ENCODE results near the gene RSRC1.
"Not testable (repeated sequence)": the region's sequence is repeated elsewhere in the genome, so short reads cannot be mapped to it uniquely, and the experiment has no call there.

The RSRC1 gene

DNA sequence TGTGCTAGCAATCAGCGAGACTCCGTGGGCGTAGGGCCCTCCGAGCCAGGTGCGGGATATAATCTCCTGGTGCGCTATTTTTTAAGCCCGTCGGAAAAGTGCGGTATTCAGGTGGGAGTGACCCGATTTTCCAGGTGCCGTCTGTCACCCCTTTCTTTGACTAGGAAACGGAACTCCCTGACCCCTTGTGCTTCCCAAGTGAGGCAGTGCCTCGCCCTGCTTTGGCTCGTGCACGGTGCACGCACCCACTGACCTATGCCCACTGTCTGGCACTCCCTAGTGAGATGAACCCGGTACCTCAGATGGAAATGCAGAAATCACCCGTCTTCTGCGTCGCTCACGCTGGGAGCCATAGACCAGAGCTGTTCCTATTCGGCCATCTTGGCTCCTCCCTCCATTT lies 406.8 kb downstream of the RSRC1 start:
- not testable (repeated sequence) for H3K9ac ChIP-seq (ENCODE audit: low read depth, low read length, poor library complexity); H2BK120ac ChIP-seq (ENCODE audit: low read depth, low read length); H3K4me2 ChIP-seq (ENCODE audit: insufficient read depth, low read length, poor library complexity, severe bottlenecking); H3K4me3 ChIP-seq (ENCODE audit: low read length in 2 of 2); H3K27me3 ChIP-seq (ENCODE audit: control insufficient read depth in 3 of 3, insufficient read depth in 3 of 3, low read depth in 1 of 3, low read length in 3 of 3); H3K4me1 ChIP-seq (ENCODE audit: control insufficient read depth in 2 of 2, insufficient read depth in 1 of 2, low read depth in 1 of 2, low read length in 2 of 2); H3K18ac ChIP-seq (ENCODE audit: low read length); H2BK12ac ChIP-seq (ENCODE audit: low read length); H2AK5ac ChIP-seq (ENCODE audit: low read depth, low read length); DNase-seq (ENCODE audit: low spot score); H3K14ac ChIP-seq (ENCODE audit: low read length); H3K4ac ChIP-seq (ENCODE audit: low read length); H4K8ac ChIP-seq (ENCODE audit: low read depth, low read length); H3K79me1 ChIP-seq (ENCODE audit: low read depth, low read length); H2BK15ac ChIP-seq (ENCODE audit: low read length); H3K9me3 ChIP-seq (replicated peaks in 1 of 2; ENCODE audit: control insufficient read depth in 2 of 2, insufficient read depth in 1 of 2, low read depth in 1 of 2, low read length in 2 of 2); H3K23ac ChIP-seq (ENCODE audit: low read depth, low read length, poor library complexity); H3K27ac ChIP-seq (replicated peaks; ENCODE audit: low read length); H2AFZ ChIP-seq (ENCODE audit: low read length); H4K91ac ChIP-seq (ENCODE audit: low read depth, low read length, poor library complexity); H3K36me3 ChIP-seq (replicated peaks in 1 of 2; ENCODE audit: control insufficient read depth in 2 of 2, insufficient read depth in 2 of 2, low read length in 2 of 2); H2BK5ac ChIP-seq (ENCODE audit: low read length)
- no CpG with 5 or more reads among the region's 22 CpGs for WGBS, 2 donors (ENCODE audit: extremely low coverage in 2 of 2, insufficient read length in 2 of 2, insufficient replicate concordance in 1 of 2)

DNA sequence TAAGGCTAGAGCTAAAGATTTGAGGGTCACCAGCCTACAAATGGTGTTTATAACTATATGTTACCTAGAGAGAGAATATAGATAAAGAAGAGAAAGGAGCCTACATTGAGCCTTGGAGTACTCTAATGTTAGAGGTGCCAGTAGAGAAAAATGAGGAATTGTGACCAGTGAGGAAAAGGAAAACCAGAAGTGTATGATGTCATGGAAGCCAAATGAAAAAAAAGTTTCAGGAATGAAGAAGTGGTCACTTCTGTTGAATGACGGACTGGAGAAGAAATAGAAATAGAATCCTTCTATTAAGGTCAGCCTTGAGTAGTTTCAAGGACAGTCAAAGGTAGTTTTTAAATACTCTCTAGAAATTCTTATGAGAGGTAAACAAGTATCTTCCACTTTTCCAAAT lies 409.9 kb downstream of the RSRC1 start:
- Histone ChIP-seq H3K4me3 (ENCODE audit: low read length in 2 of 2) (no peak overlapping the region), H3K23ac (ENCODE audit: low read depth, low read length, poor library complexity) (no peak overlapping the region), H3K9me3 (replicated peaks in 1 of 2; ENCODE audit: control insufficient read depth in 2 of 2, insufficient read depth in 1 of 2, low read depth in 1 of 2, low read length in 2 of 2) (no peaks in the 10 kb centered on the region), H2BK15ac (ENCODE audit: low read length) (no peak overlapping the region), H3K27ac (replicated peaks; ENCODE audit: low read length) (no peak overlapping the region), H2AFZ (ENCODE audit: low read length) (no peak overlapping the region), H3K4ac (ENCODE audit: low read length) (no peak overlapping the region), H3K9ac (ENCODE audit: low read depth, low read length, poor library complexity) (no peak overlapping the region), H2BK12ac (ENCODE audit: low read length) (no peak overlapping the region), H3K14ac (ENCODE audit: low read length) (no peak overlapping the region), H3K18ac (ENCODE audit: low read length) (no peak overlapping the region), H4K8ac (ENCODE audit: low read depth, low read length) (no peak overlapping the region), H3K4me1 (ENCODE audit: control insufficient read depth in 2 of 2, insufficient read depth in 1 of 2, low read depth in 1 of 2, low read length in 2 of 2) (no peaks in the 10 kb centered on the region), H2AK5ac (ENCODE audit: low read depth, low read length) (no peak overlapping the region), H3K4me2 (ENCODE audit: insufficient read depth, low read length, poor library complexity, severe bottlenecking) (no peak overlapping the region), H4K91ac (ENCODE audit: low read depth, low read length, poor library complexity) (no peak overlapping the region), H3K27me3 (ENCODE audit: control insufficient read depth in 3 of 3, insufficient read depth in 3 of 3, low read depth in 1 of 3, low read length in 3 of 3) (no peaks in the 10 kb centered on the region), H3K79me1 (ENCODE audit: low read depth, low read length) (no peaks in the 10 kb centered on the region), H2BK120ac (ENCODE audit: low read depth, low read length) (no peak overlapping the region), H3K36me3 (replicated peaks in 1 of 2; ENCODE audit: control insufficient read depth in 2 of 2, insufficient read depth in 2 of 2, low read length in 2 of 2) (no peaks in the 10 kb centered on the region), H2BK5ac (ENCODE audit: low read length) (no peak overlapping the region)
- no peak for DNase-seq (ENCODE audit: low spot score)
- WGBS, 2 donors (ENCODE audit: extremely low coverage in 2 of 2, insufficient read length in 2 of 2, insufficient replicate concordance in 1 of 2): no CpG with 5 or more reads among the region's 1 CpG

DNA sequence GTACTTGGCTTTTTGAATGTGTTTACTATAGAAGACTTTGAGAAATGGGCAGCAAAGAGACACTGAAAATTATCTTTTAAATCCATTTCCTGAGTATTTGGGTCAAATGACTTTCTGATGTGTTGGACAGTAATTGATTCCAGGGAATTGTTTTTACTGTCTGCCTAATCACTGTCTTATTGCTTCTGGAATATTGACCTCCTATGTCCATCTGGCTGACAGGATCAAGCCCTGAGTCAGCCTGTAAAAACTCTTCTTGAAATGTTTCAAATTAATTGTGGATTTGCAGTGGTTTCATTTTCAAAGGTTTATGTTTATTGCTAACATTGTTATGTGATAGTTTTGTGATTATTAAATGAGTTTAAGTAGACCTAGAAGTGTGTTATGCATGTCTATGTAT lies 410.5 kb downstream of the RSRC1 start:
- Histone ChIP-seq H2BK5ac (ENCODE audit: low read length) (no peak overlapping the region), H3K9me3 (replicated peaks in 1 of 2; ENCODE audit: control insufficient read depth in 2 of 2, insufficient read depth in 1 of 2, low read depth in 1 of 2, low read length in 2 of 2) (no peaks in the 10 kb centered on the region), H4K91ac (ENCODE audit: low read depth, low read length, poor library complexity) (no peak overlapping the region), H3K79me1 (ENCODE audit: low read depth, low read length) (no peaks in the 10 kb centered on the region), H2BK15ac (ENCODE audit: low read length) (no peak overlapping the region), H2AK5ac (ENCODE audit: low read depth, low read length) (no peak overlapping the region), H3K4me1 (ENCODE audit: control insufficient read depth in 2 of 2, insufficient read depth in 1 of 2, low read depth in 1 of 2, low read length in 2 of 2) (no peaks in the 10 kb centered on the region), H3K4me2 (ENCODE audit: insufficient read depth, low read length, poor library complexity, severe bottlenecking) (no peak overlapping the region), H3K4me3 (ENCODE audit: low read length in 2 of 2) (no peak overlapping the region), H3K9ac (ENCODE audit: low read depth, low read length, poor library complexity) (no peak overlapping the region), H3K14ac (ENCODE audit: low read length) (no peak overlapping the region), H2BK12ac (ENCODE audit: low read length) (no peak overlapping the region), H3K18ac (ENCODE audit: low read length) (no peak overlapping the region), H3K27ac (replicated peaks; ENCODE audit: low read length) (no peak overlapping the region), H3K4ac (ENCODE audit: low read length) (no peak overlapping the region), H3K23ac (ENCODE audit: low read depth, low read length, poor library complexity) (no peak overlapping the region), H4K8ac (ENCODE audit: low read depth, low read length) (no peak overlapping the region), H2AFZ (ENCODE audit: low read length) (no peak overlapping the region), H3K36me3 (replicated peaks in 1 of 2; ENCODE audit: control insufficient read depth in 2 of 2, insufficient read depth in 2 of 2, low read length in 2 of 2) (no peaks in the 10 kb centered on the region), H2BK120ac (ENCODE audit: low read depth, low read length) (no peak overlapping the region), H3K27me3 (ENCODE audit: control insufficient read depth in 3 of 3, insufficient read depth in 3 of 3, low read depth in 1 of 3, low read length in 3 of 3) (no peaks in the 10 kb centered on the region)
- no peak for DNase-seq (ENCODE audit: low spot score)

DNA sequence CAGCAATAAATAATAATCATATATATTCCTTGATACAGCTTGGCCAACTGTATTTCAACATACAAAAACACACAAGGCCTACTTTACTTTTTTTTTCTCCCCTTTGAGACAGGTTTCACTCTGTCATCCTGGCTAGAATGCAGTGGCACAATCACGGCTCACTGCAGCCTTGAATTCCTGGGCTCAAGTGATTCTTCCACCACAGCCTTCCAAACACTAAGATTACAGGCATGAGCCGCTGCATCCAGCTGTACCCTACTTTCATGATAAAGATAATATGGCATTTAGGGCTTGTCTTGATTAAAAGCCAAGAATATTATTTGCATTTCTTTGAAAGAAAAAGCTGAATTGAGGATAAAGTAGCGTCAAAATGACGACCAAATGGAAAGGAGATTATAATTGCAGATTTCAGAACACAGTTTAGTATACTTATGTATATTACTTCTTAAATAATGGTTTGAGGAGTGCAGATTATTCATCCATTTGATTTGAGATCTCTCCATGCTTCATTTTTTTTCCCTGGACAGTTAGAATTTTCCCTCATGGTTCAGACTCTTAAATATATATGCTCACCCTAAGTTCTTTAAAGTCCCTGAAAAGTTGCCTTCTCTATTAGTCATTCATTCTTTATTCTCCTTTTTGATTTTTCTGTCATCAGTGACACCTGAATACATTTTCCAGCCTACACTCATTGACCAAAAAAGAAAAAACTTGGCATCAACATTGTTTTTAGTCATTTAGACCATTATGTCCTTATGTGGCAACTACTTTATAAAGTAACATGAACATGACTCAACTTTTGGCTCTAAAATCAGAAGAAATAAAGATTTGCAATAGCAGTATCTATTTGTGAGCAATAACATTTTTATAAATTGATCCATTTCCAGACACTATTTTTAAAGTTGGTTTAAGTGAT lies 412.6 kb downstream of the RSRC1 start:
- no peaks in the 10 kb centered on the region for H3K36me3 ChIP-seq (replicated peaks in 1 of 2; ENCODE audit: control insufficient read depth in 2 of 2, insufficient read depth in 2 of 2, low read length in 2 of 2)

More for the DNA sequence above, 412.6 kb downstream of the RSRC1 start:
- no peak overlapping the region for H3K14ac ChIP-seq (ENCODE audit: low read length)
- no peak overlapping the region for H2BK5ac ChIP-seq (ENCODE audit: low read length)
- H4K91ac ChIP-seq (ENCODE audit: low read depth, low read length, poor library complexity): no peak overlapping the region
- no peak overlapping the region for H4K8ac ChIP-seq (ENCODE audit: low read depth, low read length)
- no peaks in the 10 kb centered on the region for H3K4me1 ChIP-seq (ENCODE audit: control insufficient read depth in 2 of 2, insufficient read depth in 1 of 2, low read depth in 1 of 2, low read length in 2 of 2)
- H2BK120ac ChIP-seq (ENCODE audit: low read depth, low read length): no peak overlapping the region
- H3K18ac ChIP-seq (ENCODE audit: low read length): no peak overlapping the region
- H2BK12ac ChIP-seq (ENCODE audit: low read length): no peak overlapping the region
- no peaks in the 10 kb centered on the region for H3K79me1 ChIP-seq (ENCODE audit: low read depth, low read length)
- no peak overlapping the region for H3K4me2 ChIP-seq (ENCODE audit: insufficient read depth, low read length, poor library complexity, severe bottlenecking)
- H3K23ac ChIP-seq (ENCODE audit: low read depth, low read length, poor library complexity): no peak overlapping the region
- WGBS, 2 donors (ENCODE audit: extremely low coverage in 2 of 2, insufficient read length in 2 of 2, insufficient replicate concordance in 1 of 2): no CpG with 5 or more reads among the region's 4 CpGs
- H3K9me3 ChIP-seq (replicated peaks in 1 of 2; ENCODE audit: control insufficient read depth in 2 of 2, insufficient read depth in 1 of 2, low read depth in 1 of 2, low read length in 2 of 2): no peaks in the 10 kb centered on the region
- DNase-seq (ENCODE audit: low spot score): no peak
- no peak overlapping the region for H3K27ac ChIP-seq (replicated peaks; ENCODE audit: low read length)
- no peak overlapping the region for H2BK15ac ChIP-seq (ENCODE audit: low read length)
- H2AK5ac ChIP-seq (ENCODE audit: low read depth, low read length): no peak overlapping the region
- no peak overlapping the region for H2AFZ ChIP-seq (ENCODE audit: low read length)
- H3K4ac ChIP-seq (ENCODE audit: low read length): no peak overlapping the region
- H3K27me3 ChIP-seq (ENCODE audit: control insufficient read depth in 3 of 3, insufficient read depth in 3 of 3, low read depth in 1 of 3, low read length in 3 of 3): no peaks in the 10 kb centered on the region
- no peak overlapping the region for H3K4me3 ChIP-seq (ENCODE audit: low read length in 2 of 2)
- no peak overlapping the region for H3K9ac ChIP-seq (ENCODE audit: low read depth, low read length, poor library complexity)

Measured in neuronal stem cell (in vitro differentiated cells).